Breast epithelium (tissue), 3 donors: ENCODE measurements around the gene GPR137.

Experiments
- CTCF ChIP-seq, 3 donors: fragments of 450-650 bp; IDR thresholded peaks; one replicate each; pipeline ENCODE4 v1.5.1; 2016 to 2017; ENCODE audit warnings: antibody characterized with exemption in 3 of 3, mild to moderate bottlenecking in 3 of 3, moderate library complexity in 3 of 3
- POLR2A ChIP-seq: fragments of 450-650 bp; IDR thresholded peaks from one replicate; pipeline ENCODE4 v1.6.1; 2016; ENCODE audit warnings: antibody characterized with exemption, mild to moderate bottlenecking, moderate library complexity

- TF ChIP-seq POLR2A (no peak), CTCF (IDR thresholded peaks at IDR 0.05) (no peak)
Observed at GRCh38 chr11:64278576-64279190, 7.0 kb upstream of the GPR137 start.
